GM19025 (cell line): ENCODE measurements around the gene GPR151.

Source experiments
- ATAC-seq: cut with Tn5 transposase; IDR thresholded peaks from one replicate; pipeline ENCODE4 v1.9.1; 2021; ENCODE audit warnings: mild to moderate bottlenecking, low read depth, moderate library complexity; ENCODE audit not compliant: unreplicated experiment

Gene GPR151

DNA sequence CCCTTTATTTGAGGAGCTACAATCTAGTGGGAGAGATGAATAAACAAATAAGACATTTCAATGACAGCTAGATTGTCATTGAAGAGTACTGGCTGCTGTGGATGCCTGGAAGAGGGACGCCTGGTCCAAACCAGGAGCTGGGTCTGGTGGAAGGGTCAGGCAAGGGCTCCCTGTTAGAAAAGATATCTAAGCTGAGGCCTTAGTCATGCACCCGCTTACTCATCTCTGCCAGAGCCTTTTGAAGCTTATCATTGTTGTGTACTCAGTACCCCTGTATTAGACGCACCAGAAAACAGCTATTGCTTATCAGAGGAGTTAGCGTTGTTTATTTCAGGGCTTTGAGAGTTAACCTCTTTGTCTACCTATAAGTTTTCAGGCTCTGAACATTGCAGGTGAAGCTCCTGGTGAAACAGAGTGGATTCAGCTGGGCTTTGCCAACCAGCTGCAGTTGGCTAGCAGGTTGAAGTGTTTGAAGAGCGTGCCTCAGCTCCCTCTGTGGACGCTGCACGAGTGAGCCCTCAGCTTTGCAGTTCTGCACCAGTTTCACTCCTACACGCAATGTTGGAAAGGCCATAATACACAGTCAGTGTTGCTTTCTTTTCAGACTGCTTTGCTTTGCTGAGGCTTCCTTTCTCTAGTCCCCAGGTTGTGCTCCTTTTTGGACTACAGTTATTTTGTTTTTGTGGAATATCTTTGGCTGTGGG, 5.6 kb upstream of the GPR151 start:
- no peak for ATAC-seq

DNA sequence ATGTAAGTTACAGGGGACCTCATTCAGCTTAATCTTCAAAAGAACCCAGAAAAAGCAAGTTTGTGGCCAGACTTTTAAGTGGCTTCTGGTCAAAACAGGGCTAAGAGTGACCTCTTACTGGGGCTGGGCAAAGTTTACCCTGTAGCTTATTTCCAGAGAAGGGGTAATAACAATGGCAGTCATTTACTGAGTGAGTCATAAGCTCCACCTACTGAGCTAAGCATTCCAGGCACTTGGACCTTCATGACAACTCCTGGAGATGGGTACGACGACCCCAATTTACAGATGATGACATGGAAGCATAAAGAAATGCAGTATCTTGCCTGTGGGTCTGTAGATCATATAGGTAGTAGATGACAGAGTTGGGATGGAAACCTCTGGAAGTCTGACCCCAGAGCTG, 4.7 kb upstream of the GPR151 start:
- no peak for ATAC-seq

DNA sequence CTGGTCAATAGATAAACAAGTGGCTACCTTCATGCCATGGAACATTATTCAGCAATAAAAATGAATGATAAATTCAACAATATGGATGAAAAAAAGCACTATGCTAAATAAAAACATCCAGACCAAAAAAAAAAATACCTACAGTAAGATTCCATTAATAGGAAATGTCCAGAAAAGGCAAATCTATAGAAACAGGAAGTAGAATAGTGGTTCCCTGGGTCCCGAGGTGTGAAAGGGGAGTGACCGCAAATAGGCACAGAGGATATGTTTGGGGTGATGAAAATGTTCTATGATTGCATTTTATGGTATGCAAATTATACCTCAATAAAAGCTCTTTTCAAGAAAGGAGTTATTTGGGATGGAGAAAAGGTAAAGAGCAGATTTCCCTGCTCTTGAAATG, 3.6 kb upstream of the GPR151 start:
- no peak for ATAC-seq

DNA sequence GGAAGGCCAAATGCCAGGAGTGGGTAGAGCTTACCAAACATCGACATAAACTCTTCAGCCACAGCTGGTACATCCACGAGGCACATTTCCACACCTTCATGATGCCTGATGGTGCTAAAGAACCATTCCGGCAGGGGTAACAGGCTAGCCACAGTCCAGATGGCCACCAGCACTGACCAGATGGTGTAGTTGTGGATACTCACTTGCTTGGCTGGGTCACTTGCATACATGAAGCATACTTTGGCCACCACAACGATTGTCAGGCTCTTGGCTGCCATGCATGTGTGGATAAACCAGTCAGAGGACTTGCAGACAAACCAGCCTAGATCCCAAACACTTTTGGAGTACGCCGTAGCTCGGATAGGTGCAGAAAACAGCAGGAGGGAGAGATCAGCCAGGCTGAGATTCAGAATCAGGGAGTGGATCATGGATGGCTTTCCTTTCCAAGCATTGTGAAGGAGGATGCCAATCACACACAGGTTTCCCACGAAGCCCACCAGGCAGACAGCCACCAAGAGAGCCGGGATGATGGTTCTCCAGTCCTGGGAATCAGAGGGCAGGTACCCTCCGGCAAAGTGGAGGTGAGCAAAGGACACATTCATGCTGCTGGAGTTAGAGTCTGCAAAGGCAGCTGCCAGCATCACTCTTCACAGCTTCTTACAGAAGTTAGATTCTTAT, 378 bp downstream of the GPR151 start:
- ATAC-seq, result no peak

DNA sequence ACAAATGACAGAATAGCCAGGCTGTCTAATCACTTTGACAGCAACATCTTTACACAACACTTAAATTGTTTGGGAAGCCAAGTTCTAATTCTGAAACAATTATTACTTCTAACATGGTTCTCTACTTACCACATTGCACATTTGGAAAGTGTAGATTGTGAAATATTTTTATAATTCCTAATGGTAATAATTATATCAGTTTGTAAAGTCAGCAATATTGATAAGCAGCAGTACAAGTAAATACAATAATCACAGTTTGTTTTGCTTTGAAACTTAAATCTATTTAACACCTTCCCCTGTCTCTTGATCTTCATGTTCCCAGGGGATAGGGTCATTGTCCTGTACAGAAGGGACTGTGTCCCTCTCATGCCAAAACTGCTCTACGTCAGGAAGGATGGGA, 1.4 kb downstream of the GPR151 start:
- ATAC-seq, result no peak

DNA sequence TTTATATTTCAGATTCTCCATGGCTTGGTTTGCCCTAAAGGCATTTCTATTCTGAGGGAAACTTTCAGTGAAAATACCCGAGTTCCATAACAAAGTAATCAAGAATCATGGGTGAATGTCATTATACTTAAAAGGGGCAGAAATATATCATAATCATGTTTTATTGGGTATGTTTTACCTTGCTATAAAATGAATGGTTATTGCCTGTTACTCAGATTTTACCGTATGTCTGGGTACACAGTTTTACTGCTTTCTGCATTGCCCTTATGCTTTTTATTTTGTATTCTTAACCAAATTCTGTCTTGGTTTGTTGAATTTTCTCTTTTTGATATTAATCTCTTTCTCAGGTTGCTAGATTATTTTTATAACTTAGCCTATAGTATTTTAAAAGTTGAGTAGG, 2.5 kb downstream of the GPR151 start:
- no peak for ATAC-seq

DNA sequence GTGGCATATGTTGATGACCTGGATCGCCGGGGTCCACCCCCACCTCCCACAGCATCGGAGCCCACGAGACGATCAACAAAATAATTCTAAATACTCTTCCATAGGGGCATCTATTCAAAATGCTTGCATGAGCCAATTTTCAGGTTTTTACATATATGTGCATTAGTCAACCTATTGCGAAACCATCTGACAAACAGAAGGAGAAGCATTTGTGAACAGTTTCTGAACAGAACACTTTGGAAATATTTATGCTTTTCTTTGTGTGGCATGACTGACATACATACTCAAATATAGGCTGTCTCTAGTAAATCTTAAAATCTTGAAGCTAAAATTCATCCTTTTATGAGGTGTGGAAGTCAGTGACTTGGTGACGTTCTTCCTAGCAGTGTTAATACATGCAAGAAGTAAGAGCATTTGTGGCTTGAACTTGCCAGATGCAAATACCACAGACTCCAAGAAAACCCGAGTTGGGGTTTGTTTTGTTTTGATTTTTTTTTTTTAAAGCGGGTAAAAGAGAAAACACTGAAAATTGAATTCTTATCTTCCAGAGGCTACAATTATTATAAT, 5.3 kb downstream of the GPR151 start:
- no peak for ATAC-seq

DNA sequence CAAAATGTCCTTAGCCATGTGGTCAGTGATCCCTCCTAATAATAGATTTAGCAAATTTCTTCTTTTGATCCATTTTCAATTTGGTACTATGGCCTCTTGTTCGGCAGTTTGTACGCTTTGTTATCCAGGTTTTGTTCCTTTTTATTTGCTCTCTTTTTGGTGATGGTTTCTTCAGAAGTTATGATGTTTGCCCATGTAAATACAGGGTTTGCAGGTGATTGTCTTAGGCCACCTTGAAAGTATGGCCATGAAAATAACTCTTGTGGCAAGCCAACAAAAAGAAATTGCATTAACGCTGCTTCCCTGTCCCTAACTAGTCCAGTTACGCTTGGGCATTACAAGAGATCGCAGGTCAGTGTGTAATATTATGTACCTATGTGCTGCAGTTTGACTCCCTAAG, 8.6 kb downstream of the GPR151 start:
- ATAC-seq, result no peak

DNA sequence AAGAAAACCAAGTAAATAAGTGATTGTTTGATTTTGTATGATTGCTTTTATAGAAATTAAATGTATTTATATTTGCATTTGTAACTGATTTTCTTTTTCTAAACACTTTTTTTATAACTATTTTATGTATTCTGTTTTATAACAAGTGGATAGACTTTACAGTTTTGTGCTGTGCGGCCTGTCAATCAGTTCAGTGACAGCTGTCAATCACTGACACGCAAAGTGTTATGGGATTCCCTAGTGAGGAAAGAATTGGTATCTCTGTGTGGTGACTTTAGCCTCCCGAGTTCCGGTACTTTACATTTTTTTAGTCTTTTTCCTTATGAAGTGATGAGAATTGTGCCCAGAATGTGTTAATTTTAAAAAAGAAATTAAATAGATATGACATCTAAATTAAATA, 16.3 kb downstream of the GPR151 start:
- ATAC-seq, result no peak

DNA sequence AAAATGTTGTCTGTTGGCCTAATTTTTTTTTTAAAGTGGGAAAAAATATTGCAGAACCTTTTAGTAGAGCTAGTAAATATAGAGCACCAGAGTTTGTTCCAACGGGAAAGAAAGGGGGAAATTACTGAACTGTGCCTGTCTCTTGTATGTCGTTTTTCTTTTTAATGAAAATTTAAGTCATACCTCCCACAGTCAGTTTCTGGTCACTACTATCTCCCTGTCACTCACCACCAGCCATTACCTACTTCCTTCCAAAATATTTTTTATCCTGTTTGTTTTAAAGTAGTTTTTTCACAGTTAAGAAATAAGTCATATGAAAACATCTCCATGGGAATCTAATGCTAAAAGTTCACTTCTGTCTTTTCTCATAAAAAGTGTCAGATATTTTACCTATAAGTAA, 21.3 kb downstream of the GPR151 start:
- no peak for ATAC-seq

DNA sequence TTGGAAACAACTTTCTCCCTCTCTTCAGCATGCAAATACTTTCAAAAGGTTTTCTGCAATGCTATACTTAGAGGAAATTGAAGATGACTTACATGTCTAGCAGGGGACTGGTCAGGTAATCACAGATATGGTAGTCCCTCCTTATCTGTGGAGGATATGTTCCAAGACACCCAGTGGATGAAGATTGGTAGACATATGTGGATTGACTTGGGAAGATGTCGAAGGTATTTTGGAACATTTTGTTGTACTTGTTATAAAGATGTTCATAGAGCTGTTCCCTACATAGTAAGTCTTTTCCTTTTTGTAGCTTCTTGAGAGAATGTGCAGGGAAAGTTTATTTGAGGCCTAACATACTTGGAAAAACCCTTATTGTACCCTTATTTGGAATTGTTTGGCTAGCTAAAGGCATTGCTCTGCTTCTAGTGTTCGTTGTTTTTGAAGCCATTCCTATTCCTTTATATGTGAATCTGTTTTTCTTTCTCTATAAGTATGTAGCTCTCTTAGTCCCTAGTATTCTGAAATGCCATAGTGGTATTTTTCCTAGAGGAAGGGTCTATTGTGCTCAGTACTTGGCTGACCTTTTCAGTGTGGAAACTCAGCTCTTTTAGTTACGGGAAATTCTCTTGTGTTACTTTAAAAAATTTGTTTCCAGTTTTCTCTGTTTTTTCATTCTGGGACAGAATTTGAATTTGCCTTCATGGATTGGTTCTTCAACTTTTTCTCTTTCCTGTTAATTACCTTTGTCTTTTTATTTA, 25.7 kb downstream of the GPR151 start:
- no peak for ATAC-seq

DNA sequence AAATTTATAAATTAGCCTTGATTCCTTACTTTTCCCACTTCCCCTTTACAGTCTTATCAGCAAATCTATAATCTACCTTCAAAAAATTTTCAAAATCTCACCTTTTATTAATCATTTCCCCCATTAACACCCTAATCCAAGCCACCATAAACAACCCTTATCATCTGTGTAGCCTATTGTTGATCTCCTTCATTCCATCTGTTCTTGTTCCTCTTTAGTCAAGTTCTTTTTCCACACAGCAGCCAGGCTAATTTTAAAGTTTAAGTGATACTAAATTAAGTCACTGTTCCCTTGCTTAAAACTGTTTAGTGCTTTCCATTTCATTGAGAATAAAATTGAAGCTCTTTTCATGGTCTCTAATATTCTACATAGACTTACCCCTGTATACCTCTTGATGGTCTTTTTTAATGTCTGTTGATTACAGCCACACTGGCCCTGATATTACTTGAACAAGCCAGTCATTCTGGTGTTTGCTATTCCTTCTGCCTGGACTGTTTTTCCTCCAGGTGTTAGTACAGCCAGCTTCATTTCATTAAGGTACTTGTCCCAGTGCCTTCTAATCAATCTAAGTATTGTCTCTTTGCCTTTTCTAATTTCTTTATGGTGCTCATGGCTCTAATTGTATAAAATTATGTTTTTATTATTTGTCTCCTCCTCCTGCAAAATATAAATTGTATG, 31.1 kb downstream of the GPR151 start:
- ATAC-seq, result no peak

DNA sequence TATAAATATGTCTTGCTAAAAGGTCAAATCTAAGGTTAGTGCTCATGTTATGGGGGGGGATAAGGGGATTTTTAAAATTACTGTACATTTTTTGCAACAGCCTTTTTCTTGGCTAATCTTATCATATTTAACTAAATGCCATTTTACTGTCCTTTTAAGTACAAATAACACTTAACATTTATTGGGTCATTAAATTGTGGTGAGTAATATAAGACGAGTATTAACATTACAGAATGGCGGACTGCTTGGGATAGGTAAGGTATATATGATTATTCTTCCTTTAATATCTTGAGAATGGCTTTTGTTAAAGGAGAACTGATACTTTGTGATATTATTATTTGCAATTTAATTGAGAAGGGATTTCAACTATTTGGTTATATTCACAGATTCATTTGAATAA, 33.2 kb downstream of the GPR151 start:
- ATAC-seq, result no peak

DNA sequence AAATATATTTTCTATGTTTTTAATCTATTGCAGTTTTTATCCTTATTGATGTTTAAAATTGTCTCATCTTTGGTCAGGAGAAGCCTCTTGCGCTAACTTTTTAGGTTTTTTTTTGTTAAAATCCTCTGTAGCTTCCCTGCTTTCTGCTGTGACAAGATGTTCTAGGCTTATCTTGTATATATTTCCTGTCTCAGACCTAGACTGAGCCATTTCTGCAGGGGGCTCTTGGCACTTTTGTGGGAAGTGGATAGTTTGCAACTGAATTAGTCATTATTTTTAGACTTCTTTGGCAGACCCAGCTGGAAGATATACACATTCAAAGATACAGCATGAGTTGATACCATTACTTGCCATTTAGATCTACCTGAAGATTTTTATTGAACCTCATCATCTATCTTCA, 40.1 kb downstream of the GPR151 start:
- no peak for ATAC-seq

DNA sequence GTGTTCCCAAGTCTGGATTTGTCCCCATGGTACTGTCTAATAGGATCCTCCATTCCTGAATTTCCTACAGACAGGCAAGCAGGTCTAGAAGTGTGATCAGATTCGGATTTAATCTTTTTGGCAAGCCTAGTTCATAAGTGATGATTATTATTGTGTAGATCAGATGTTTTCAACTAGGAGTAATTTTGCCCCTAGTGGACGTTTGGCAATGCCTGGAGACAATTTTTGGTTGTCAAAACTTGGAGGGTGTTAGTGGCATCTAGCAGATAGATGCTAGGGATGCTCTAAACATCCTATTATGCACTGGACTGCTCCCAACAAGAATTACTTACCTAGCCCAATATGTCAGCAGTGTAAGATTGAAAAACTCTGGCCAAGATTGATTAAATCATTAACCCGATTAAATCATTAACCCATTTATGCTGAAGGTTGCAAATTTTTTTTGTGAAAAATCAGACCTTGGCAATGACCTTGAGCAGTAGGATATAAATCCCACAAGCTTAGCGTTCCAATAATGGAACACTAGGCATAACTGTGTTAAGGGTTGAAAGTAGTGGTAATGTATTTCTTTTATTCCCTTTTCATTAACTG, 40.7 kb downstream of the GPR151 start:
- ATAC-seq, result no peak

DNA sequence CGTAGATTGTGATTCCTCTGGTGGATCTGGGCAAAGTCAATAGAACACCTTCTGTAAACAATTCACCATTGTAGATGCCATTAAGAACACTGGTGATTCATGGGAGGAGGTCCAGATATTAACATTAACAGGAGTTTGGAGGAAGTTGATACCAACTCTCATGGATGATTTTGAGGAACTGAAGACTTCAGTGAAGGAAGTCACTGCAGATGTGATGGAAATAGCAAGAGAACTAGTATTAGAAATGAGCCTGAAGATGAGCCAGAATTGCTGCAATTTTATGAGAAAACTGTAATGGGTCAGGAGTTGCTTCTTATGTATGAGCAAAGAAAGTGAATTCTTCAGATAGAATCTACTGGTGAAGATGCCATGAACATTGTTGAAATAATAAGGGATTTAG, 41.9 kb downstream of the GPR151 start:
- no peak for ATAC-seq

DNA sequence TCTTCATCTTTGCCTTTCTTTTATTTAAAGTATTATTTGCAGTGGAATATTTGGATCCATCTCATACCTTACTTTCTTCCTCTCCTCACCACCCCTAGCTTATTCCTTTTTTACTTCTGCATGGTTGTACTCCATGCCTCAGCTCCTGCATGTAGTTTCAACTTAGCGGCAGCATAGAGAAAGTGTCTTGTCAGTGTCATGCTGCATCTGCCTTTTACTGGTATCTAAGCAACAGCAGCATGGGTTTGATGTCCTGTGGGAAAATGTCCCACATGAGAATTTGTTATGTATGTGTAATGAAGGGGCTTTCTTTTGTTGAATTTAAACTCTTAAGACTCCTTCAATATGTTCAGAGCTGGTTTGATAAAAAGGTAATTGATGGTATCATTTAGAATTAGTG, 48.2 kb downstream of the GPR151 start:
- ATAC-seq, result no peak

DNA sequence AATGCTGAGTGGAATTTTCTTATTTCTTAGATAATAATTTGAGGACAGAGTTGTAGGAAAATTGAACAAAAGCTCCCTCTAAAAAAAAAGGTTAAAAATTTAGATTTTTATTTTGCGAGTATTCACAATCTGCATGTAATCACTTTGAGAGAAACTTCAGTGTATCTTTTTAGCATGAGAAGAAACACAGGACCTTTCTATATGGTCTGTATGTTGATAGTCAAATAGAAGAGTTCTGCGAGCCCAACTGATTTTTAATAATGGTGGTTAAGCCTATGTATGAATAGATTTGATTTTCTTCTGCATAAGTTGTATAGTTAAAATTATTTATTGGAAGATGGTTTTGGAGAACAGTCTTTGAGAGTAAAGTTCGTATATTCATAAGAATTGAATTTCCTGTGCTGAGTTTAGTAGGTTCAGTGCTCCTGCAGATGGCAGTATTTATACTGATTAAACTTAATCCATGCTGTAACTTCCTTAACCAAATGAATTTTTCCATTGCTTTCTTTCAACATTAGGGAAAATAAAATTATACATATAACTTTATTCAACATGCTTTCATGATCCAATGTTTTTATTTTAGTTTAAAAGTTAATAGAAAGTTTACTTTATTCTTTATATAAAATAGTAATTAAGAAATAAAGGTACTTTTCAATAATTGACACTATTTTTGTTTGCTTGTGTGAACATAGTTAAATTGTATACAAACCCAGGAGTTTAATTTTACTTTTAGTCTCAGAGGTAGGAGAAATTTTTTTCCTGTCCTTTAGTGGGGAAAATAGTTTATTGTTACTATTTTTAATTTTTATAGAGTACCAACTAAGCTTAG, 49.3 kb downstream of the GPR151 start:
- ATAC-seq, result no peak

DNA sequence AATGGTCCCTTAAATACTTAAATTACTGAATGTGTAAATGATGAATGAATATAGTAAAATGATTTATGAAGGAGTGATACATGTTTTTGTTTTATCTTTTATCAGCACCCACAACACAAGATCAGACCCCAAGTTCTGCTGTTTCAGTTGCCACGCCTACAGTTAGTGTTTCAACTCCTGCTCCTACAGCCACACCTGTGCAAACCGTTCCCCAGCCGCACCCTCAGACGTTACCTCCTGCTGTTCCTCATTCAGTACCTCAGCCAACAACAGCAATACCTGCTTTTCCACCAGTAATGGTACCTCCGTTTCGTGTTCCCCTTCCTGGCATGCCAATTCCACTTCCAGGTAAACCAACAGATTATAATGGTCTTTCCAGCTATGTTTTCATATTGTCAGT, 52.5 kb downstream of the GPR151 start:
- no peak for ATAC-seq
